KMS-11 (cell line): ENCODE results near the gene ARL13B.

ENCODE experiments used
- H2AFZ ChIP-seq: fragments of 200-600 bp; sonication (generic); 2 replicates; pipeline ENCODE4 v1.6.1; 2016; ENCODE audit warnings: antibody characterized with exemption, mixed run types, low read depth
- H3K27ac ChIP-seq: fragments of 200-600 bp; sonication (generic); 2 replicates; pipeline ENCODE4 v1.6.1; 2016; ENCODE audit warnings: mild to moderate bottlenecking, mixed run types
- H3K27me3 ChIP-seq: fragments of 200-600 bp; sonication (generic); 2 replicates; pipeline ENCODE4 v1.6.1; 2017; ENCODE audit warnings: mild to moderate bottlenecking, low read depth, mixed run types, moderate library complexity; ENCODE audit not compliant: insufficient read depth
- H3K36me3 ChIP-seq: fragments of 200-600 bp; sonication (generic); 2 replicates; pipeline ENCODE4 v1.6.1; 2017; ENCODE audit warnings: mild to moderate bottlenecking, mixed run types; ENCODE audit not compliant: insufficient read depth
- H3K4me1 ChIP-seq: fragments of 200-600 bp; sonication (generic); 2 replicates; pipeline ENCODE4 v1.6.1; 2016; ENCODE audit warnings: mild to moderate bottlenecking, low read depth, mixed run types; ENCODE audit not compliant: poor library complexity, severe bottlenecking
- H3K4me2 ChIP-seq: fragments of 200-600 bp; sonication (generic); 2 replicates; pipeline ENCODE4 v1.7.0; 2016; ENCODE audit warnings: mild to moderate bottlenecking, mixed run types
- H3K4me3 ChIP-seq: fragments of 200-600 bp; sonication (generic); IDR thresholded peaks from 2 replicates; pipeline ENCODE4 v1.6.1; 2017; ENCODE audit warnings: low read depth, low read length, mixed read lengths; ENCODE audit not compliant: insufficient read depth
- H3K79me2 ChIP-seq: fragments of 200-600 bp; sonication (generic); 2 replicates; pipeline ENCODE4 v1.6.1; 2016; ENCODE audit warnings: low read depth, mixed run types; ENCODE audit not compliant: insufficient read depth
- H3K9ac ChIP-seq: fragments of 200-600 bp; sonication (generic); 2 replicates; pipeline ENCODE4 v1.6.1; 2016; ENCODE audit warnings: mild to moderate bottlenecking, mixed run types
- H4K20me1 ChIP-seq: fragments of 200-600 bp; sonication (generic); 2 replicates; pipeline ENCODE4 v1.6.1; 2016; ENCODE audit warnings: mild to moderate bottlenecking, mixed run types; ENCODE audit not compliant: insufficient read depth
- CTCF ChIP-seq: fragments of 200-600 bp; sonication (generic); conservative IDR thresholded peaks from 2 replicates; pipeline ENCODE4 v1.6.1; 2017; ENCODE audit warnings: low read depth, mild to moderate bottlenecking, antibody characterized with exemption, low read length, moderate library complexity, mixed read lengths

The ARL13B gene

GRCh38 chr3:93969997-93970396, 10.0 kb upstream of the ARL13B start:
- no peak overlapping the region for H3K9ac ChIP-seq
- no peaks in the 10 kb centered on the region for H3K36me3 ChIP-seq
- peaks cover 15% of the 10 kb centered on the region for H3K4me1 ChIP-seq
- H3K4me3 ChIP-seq = no peak overlapping the region
- no peaks in the 10 kb centered on the region for H4K20me1 ChIP-seq
- TF ChIP-seq CTCF = no peak
- H3K27me3 ChIP-seq = no peaks in the 10 kb centered on the region
- no peak overlapping the region for H2AFZ ChIP-seq
- no peak overlapping the region for H3K4me2 ChIP-seq
- no peak overlapping the region for H3K27ac ChIP-seq
- no peaks in the 10 kb centered on the region for H3K79me2 ChIP-seq

GRCh38 chr3:93973131-93974126, 6.5 kb upstream of the ARL13B start, which contains the start of gene PROS1:
Gene PROS1 (minus strand): TSS chr3:93973896. CDS start chr3:93973749, 147 bp downstream.
- no peaks in the 10 kb centered on the region for H3K79me2 ChIP-seq
- peak within 1 kb of the TSS; percentile 99 for H2AFZ ChIP-seq
- peak within 1 kb of the TSS; percentile 85 for H3K4me2 ChIP-seq
- peak within 1 kb of the TSS; percentile 44; the same call in 1 of the 2 replicates for H3K27ac ChIP-seq
- H4K20me1 ChIP-seq = no peaks in the 10 kb centered on the region
- H3K27me3 ChIP-seq = no peaks in the 10 kb centered on the region
- no peaks in the 10 kb centered on the region for H3K36me3 ChIP-seq
- H3K4me3 ChIP-seq = peak within 1 kb of the TSS; percentile 84
- TF ChIP-seq CTCF = no peak
- H3K4me1 ChIP-seq = peaks cover 15% of the 10 kb centered on the region
- peak within 1 kb of the TSS; percentile 63 for H3K9ac ChIP-seq

- no peak for TF ChIP-seq CTCF
- Histone ChIP-seq H4K20me1 (no peaks in the 10 kb centered on the region), H3K79me2 (peaks cover 18% of the 10 kb centered on the region)
Observed at GRCh38 chr3:93981649-93982048, 1.7 kb downstream of the ARL13B start.

GRCh38 chr3:93983408-93983807, 3.5 kb downstream of the ARL13B start:
- Histone ChIP-seq H3K4me2 (no peak overlapping the region), H3K4me1 (peaks cover 20% of the 10 kb centered on the region), H4K20me1 (no peaks in the 10 kb centered on the region), H3K79me2 (peaks cover 22% of the 10 kb centered on the region), H2AFZ (no peak overlapping the region), H3K36me3 (no peaks in the 10 kb centered on the region), H3K27me3 (no peaks in the 10 kb centered on the region), H3K9ac (no peak overlapping the region), H3K4me3 (no peak overlapping the region), H3K27ac (no peak overlapping the region)
- TF ChIP-seq CTCF = no peak

More at GRCh38 chr3:93981649-93982048, 1.7 kb downstream of the ARL13B start:
- no peaks in the 10 kb centered on the region for H3K27me3 ChIP-seq
- H3K4me2 ChIP-seq = peak overlapping the region; percentile 72; the same call in 1 of the 2 replicates
- H3K9ac ChIP-seq = no peak overlapping the region
- H3K4me1 ChIP-seq = peaks cover 15% of the 10 kb centered on the region
- H2AFZ ChIP-seq = no peak overlapping the region
- no peak overlapping the region for H3K27ac ChIP-seq
- no peaks in the 10 kb centered on the region for H3K36me3 ChIP-seq
- H3K4me3 ChIP-seq = no peak overlapping the region
